ENCODE results near the gene KLK14.

KLK14 gene

GRCh38 chr19:51070334-51071094, 12.2 kb downstream of the KLK14 start:
- no peak overlapping the region for H3K27ac ChIP-seq
- no peak overlapping the region for H3K4me3 ChIP-seq (ENCODE audit: low read depth in 1 of 2, low read length in 1 of 2)
- TF ChIP-seq, protein P1, sequence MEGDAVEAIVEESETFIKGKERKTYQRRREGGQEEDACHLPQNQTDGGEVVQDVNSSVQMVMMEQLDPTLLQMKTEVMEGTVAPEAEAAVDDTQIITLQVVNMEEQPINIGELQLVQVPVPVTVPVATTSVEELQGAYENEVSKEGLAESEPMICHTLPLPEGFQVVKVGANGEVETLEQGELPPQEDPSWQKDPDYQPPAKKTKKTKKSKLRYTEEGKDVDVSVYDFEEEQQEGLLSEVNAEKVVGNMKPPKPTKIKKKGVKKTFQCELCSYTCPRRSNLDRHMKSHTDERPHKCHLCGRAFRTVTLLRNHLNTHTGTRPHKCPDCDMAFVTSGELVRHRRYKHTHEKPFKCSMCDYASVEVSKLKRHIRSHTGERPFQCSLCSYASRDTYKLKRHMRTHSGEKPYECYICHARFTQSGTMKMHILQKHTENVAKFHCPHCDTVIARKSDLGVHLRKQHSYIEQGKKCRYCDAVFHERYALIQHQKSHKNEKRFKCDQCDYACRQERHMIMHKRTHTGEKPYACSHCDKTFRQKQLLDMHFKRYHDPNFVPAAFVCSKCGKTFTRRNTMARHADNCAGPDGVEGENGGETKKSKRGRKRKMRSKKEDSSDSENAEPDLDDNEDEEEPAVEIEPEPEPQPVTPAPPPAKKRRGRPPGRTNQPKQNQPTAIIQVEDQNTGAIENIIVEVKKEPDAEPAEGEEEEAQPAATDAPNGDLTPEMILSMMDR (IDR thresholded peaks at IDR 0.05) = no peak
- H3K4me1 ChIP-seq (ENCODE audit: control insufficient read depth in 1 of 2, insufficient read depth in 1 of 2, low read depth in 1 of 2, low read length in 1 of 2) = no peaks in the 10 kb centered on the region
- H3K9me3 ChIP-seq = no peaks in the 10 kb centered on the region
- peaks cover 58% of the 10 kb centered on the region for H3K27me3 ChIP-seq
- no peaks in the 10 kb centered on the region for H3K36me3 ChIP-seq

GRCh38 chr19:51066393-51067186, 16.1 kb downstream of the KLK14 start:
- TF ChIP-seq, protein P1 (IDR thresholded peaks at IDR 0.05) = no peak
- Histone ChIP-seq H3K36me3 (no peaks in the 10 kb centered on the region), H3K4me1 (ENCODE audit: control insufficient read depth in 1 of 2, insufficient read depth in 1 of 2, low read depth in 1 of 2, low read length in 1 of 2) (no peaks in the 10 kb centered on the region), H3K27me3 (peaks cover 83% of the 10 kb centered on the region), H3K4me3 (ENCODE audit: low read depth in 1 of 2, low read length in 1 of 2) (no peak overlapping the region), H3K27ac (no peak overlapping the region), H3K9me3 (no peaks in the 10 kb centered on the region)

- Histone ChIP-seq H3K4me3 (ENCODE audit: low read depth in 1 of 2, low read length in 1 of 2) (no peak overlapping the region), H3K4me1 (ENCODE audit: control insufficient read depth in 1 of 2, insufficient read depth in 1 of 2, low read depth in 1 of 2, low read length in 1 of 2) (no peaks in the 10 kb centered on the region), H3K27ac (no peak overlapping the region), H3K27me3 (peaks cover 79% of the 10 kb centered on the region), H3K36me3 (no peaks in the 10 kb centered on the region), H3K9me3 (no peaks in the 10 kb centered on the region)
- TF ChIP-seq, protein P1 (IDR thresholded peaks at IDR 0.05) = no peak
Observed at GRCh38 chr19:51065221-51065960, 17.3 kb downstream of the KLK14 start.

DNA sequence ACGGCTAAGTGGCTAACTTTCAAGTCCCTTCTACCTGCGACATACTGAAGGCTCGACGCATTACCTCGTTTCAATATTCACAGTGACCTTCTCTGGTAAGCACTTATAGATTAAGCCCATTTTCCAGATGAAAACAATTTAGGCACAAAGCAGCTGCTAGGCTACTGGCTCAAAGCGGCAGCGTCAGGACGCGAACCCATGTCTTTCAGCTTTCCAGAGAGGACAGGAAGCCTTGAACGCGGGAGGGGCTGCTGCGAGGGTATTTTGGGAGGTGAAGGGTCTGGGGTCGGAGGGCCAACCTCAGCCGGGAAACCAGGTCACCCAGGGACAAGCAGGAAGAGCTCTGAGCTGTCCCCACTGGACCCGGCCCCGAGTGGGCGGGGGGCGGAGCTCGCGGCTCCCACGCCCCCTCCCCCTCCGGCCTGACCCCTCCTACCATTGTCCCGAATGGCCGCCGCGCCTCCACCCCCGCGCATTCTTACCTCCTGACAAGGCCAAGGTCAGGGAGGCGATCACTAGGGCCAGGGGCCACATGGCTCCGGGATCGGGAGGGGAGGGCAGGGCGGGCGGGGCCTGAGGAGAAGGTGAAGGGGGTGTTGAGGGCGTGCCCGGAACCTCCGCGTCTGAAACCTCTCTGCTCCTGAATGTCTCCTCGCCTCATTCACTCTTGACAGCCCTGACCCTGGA, 18.0 kb downstream of the KLK14 start, which contains the start of gene KLK13:
Gene KLK13, minus strand, starts transcription at position 559 of the 687 bp plus-strand sequence. Its CDS starts 25 bp downstream, at position 534.
- H3K27ac ChIP-seq = no peak within 1 kb of the TSS
- no peaks in the 10 kb centered on the region for H3K4me1 ChIP-seq (ENCODE audit: control insufficient read depth in 1 of 2, insufficient read depth in 1 of 2, low read depth in 1 of 2, low read length in 1 of 2)
- H3K4me3 ChIP-seq (ENCODE audit: low read depth in 1 of 2, low read length in 1 of 2) = no peak within 1 kb of the TSS
- peaks cover 81% of the 10 kb centered on the region for H3K27me3 ChIP-seq
- TF ChIP-seq, protein P1 (IDR thresholded peaks at IDR 0.05) = no peak
- H3K36me3 ChIP-seq = no peaks in the 10 kb centered on the region
- H3K9me3 ChIP-seq = no peaks in the 10 kb centered on the region

DNA sequence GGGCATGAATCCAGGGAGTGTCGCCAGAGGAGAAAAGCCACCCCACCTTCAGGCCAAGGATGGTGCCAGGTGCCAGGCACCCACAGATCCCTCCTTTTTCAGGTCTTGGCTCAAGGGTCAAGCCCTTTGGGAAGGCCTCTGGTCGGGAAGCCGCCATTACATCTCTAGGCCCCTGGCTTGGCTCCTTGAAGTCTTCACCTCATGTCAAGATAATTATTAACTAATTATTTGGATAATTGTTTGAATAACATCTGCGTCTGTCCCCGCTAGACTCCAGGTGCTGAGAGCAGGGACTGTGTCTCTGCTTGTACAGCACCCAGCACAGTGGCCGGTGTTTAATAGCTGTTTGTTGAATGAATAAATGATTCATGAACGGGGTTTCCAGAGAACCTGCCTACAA, 19.0 kb downstream of the KLK14 start:
- H3K4me1 ChIP-seq (ENCODE audit: control insufficient read depth in 1 of 2, insufficient read depth in 1 of 2, low read depth in 1 of 2, low read length in 1 of 2) = no peaks in the 10 kb centered on the region
- H3K36me3 ChIP-seq = no peaks in the 10 kb centered on the region
- H3K27me3 ChIP-seq = peaks cover 84% of the 10 kb centered on the region
- no peak overlapping the region for H3K4me3 ChIP-seq (ENCODE audit: low read depth in 1 of 2, low read length in 1 of 2)
- no peaks in the 10 kb centered on the region for H3K9me3 ChIP-seq
- H3K27ac ChIP-seq = no peak overlapping the region
- TF ChIP-seq, protein P1 (IDR thresholded peaks at IDR 0.05) = no peak
